Stimulated activated CD8-positive, alpha-beta memory T cell treated with anti-CD3 and anti-CD28 coated beads, Interleukin-15, amount 100 ng/mL, for 4 hours (primary cell): ENCODE measurements around the gene SLC24A3.
A peak's percentile ranks its signal among the peaks of the same experiment; 100 is the strongest.

Experiments
- DNase-seq, 2 donors: peaks; one replicate each; pipeline ENCODE4 v3.0.0-alpha.2; 2020; ENCODE audit warnings: low read depth in 2 of 2

SLC24A3 gene

DNA sequence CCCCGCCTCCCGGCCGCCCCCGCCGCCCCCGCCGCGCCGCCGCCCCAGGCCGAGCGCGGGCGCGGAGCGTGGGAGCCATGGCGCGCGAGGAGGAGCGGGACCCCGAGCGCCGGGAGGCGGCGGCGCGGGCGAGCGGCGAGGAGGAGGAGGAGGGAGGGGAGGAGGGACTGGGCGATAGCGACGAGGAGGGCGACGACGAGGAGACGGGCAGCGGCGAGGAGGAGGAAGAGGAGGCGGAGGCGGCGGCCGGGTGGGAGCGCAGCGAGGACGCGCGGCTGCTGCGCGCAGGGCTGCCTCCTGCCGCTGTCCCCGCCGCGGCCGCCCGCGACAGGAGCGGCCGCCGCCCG is at the start of gene SLC24A3:
Gene SLC24A3 (plus strand): TSS at position 174 of the 347 bp plus-strand sequence.
- no peak for DNase-seq

DNA sequence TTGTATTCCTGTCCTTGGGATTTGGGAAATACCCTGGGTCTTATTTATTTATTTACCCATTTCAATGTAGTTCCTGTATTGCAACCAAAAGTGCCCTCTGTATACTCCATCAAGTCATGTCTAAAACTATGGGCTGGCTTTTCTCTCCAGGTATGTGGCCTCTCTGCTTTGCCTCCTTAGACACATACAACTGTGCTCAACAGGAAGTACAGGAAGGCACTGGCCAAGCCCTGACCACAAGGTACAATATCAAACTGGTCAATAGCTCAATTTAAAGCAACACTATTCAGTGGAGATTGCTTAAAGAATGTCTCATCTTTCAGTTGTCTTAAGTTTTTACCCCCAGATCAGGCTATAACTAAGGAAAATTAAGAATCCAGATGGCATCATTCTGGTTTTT is 42.3 kb upstream of the SLC24A3 start:
- no peak for DNase-seq

DNA sequence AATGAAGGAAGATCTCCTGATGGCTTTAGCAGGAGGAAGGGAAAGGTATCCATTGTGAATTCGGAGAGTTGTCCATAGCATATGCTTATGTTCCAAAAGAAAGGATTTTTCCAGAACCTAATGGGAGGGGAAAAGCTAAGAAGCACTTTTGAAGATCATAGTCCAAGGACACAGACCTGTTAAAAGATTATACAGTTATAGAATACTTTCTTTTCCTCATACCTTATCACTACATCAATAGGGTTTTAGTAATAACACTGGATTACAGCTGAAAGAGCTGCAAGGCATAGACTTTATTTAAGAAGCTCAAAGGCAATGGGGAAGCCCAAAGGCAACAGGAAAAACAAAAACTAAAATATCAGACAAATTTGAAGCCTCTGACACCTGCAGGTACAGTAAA is 39.8 kb upstream of the SLC24A3 start:
- no peak for DNase-seq

DNA sequence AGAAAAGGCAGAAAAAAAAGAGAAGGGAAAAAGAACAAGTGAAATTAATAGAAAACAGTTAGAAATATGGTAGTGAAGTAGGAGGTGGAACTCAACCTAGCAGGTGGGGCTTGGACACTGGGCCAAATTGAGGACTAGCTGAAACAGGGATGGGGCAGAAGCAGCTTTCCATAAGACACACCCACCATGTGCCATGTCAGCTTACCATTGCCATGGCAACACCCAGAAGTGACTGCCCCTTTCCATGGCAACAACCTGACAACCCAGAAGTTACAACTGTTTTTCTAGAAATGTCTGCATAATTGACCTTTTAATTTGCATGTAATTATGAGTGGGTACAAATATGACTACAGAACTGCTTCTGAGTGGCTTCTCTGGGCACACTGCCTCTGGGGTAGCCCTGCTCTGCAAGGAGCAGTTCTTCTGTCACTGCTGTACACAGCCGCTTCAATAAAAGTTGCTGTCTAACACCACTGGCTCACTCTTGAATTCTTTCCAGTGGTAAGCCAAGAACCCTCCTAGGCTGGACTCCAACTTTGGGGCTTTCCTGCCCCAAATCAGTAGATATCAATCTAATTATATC is 35.9 kb upstream of the SLC24A3 start:
- no peak for DNase-seq

DNA sequence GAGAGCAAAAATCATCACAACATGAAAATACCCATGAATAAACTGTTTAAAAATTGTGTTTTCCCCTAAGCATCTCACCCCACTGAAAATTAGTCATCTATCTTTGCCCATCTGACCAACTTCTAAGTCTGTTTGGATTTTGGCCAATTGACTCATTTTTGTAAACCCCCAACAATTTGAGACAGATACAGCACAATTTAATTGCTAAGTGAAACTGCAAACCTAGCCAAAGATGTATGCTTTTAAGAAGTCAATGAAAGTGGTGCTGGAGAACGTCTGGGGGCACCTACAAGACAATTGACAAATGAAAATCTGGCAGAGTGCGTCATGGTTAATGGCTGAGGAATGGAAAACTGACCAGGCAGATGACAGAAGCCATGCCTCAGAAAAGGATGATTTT is 30.9 kb upstream of the SLC24A3 start:
- DNase-seq, result no peak

DNA sequence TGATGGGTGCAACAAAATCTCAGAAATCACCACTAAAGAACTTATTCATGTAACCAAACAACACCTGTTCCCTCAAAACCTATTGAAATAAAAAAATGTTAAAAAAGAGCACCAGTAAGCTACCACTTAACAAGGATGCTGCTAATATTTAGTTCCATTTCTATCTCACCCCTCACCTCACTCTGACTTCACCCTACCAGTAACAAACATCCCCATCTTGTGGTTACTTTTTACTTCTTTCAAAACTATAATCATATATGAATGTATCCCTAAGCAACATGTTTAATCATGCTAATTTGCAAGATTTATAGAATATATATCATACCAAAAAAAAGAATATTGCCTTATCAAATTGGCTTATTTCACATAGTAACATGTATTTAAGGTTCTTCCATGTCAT is 27.4 kb upstream of the SLC24A3 start:
- no peak for DNase-seq

DNA sequence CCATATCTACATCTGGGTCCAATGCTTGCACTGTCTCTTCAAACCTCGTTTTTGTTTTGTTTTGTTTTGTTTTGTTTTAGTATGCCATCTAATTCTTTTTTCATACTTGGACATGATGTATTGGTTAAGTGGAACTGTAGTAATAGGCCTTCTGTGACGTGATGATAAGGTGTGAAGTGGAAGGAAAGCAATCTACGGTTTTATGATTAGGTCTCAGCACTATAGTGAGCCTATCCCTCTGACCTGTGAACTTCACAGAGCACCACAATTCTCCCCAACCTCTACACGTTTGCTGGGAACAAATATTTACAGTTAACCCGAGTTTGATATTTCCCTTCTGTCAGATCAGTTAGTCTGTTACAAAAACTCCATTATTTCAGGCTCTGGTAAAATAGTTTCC is 19.1 kb upstream of the SLC24A3 start:
- no peak for DNase-seq

DNA sequence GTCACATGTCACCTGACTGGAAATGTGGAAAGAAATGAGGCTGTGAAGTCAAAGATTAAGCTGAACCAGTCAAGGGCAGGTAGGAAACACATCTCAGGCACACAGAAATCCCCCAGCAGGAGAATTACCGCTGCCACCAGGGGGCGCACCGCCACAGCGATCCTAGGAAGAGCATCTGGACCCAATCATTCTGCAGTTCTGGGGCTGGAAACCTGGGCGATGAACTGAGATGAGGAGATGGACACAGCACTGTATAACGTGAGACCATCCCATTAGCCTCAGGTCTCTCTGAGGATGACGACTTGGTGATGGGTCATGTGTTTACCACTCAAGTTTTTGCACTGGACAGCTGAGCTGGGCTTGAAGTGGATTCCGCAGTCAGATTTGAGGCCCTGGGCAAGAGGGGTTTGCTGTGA is 6.5 kb upstream of the SLC24A3 start:
- DNase-seq, result peak in 1 of 2 donors; percentile 3

DNA sequence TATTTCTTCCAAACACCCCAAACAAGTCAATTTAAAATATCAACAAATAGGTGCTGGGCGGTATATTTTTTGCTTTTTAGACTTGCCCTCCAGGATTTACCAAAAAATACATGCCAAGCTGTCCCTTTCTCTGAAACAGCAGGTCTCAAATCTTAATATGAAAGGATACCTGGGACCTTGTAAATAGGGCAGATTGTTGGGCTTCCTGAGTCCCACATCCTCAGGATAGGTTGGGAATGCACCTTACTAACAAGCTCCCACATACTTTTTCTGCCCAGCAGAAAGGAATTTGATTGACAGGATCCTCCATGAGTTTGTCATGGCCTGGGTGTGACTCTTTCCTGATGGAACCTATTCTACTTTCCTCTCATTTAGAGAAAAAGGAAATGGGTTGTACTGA is 4.9 kb upstream of the SLC24A3 start:
- DNase-seq, result no peak

DNA sequence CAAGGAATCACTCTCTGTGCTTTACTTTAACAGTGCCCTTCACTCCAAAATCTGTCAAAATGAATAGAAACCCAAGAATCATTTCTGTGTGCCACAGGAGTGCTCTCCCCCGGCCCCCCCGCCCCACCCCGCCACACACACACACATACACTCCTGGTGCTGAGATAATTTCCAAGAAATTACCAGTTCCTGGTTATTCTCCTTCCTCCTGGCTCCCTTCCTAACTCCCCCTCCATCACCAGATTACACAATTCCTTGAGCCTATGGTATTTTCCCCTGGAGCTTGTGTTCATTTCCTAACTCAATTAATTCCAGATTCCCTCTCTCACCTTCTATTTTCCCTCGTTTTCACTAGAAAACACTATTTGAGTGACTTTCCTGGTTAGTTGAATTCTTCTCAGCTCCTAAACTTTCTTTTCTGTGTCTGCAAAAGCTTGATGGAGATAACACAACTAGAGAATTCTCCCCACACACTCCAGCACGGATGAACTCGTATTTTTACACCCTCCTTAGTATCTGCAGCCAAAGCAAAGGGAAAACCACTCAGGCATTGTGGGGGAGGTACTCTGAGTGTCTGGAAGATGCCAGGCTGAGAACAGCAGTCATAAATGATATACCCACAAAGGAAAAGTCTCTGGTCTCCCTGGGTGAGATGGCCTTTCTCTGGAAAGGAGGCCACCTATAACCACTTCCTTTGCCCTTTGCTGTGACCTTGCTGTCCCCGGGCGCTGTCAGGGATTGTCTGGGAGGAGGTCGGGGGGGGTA is 1.9 kb upstream of the SLC24A3 start:
- DNase-seq, result no peak

DNA sequence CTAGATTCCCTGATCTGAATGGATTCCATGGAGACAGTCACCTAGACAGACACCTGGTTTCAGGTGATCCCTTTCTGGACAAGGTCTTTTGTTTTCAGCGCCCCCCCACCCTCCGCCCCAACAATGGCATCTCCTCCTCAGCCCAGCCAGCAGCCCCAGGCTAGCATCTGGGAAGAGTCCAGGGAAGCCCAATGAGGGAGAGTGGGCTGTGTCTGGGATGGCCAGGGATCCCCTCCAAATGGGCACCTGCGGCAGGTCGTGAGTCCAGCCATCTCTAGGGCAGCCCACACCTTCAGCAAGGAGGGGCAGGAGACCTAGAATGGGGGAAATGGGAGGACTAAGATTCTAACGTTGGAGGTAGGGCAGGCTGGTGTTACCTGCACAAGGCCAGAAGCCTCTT is 1.2 kb upstream of the SLC24A3 start:
- DNase-seq, result no peak

DNA sequence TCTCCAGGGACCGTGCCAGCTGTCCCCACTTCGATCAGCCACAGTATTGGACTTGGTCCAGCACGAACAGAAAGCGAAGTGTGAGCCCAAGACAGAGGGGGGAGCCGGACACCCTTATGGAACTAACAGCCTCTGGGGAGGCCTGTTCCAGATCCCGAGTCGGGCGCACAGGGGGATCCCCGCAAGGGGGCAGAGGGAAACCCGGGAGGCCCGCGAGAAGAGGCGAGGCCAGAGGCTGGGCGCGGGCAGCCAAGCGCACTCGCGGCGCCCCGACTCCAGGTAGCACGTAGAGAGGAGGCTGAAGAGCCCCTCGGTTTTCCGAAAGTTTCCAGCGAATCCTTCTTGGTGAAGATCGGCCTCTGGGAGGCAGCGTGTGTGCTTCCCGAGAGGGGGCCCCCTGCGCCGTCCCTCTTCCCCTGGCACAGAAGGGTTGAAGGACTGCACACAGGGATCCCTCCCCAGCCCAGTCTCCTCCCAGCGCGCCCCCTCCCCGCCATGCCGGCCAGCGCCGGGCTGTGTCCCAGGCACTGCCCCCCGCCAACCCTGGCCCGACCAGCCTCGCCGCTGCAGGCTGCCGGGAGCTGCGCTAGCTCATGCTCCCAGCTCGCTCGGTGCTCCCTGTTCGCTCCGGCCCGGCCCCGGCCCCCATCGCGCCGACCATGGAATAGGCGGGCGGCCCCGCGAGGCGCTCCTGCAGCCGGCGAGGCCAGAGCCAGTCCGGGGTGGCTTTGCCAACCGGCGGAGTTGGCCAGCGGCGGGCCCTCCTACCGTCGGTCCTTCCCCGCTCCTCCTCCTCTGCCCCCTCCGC is 577 bp upstream of the SLC24A3 start:
- no peak for DNase-seq

DNA sequence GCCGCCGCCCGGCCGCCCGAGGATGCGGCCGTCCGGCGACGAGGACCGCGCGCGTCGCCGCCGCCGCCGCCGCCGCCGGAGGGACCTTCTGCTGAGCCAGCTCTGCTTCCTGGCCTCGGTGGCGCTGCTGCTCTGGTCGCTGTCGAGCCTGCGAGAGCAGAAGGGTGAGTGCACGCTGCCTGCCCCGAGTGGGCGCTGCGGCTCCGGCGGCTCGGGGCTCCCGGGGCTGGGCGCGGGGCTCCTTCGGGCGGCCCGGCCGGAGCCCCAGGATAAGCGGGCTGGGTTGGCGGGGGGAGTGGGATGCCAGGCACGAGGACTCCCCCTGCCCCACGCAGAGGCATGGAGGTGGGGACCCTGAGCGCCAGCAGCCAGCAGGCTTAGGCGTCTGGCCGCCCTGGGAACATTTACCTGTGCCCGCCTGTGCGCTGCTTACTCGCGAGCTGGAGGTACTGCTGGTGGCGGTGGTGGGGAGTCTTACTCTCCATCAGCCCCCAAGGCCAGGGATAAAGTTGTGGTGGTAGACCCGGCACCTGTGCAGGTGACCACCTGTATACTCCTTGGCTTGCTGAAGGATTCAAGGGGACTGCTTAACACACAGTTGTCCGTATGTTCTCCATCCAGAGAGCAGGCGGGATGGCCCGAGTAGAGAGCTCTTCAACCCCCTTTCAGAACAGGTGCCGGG is 520 bp downstream of the SLC24A3 start:
- DNase-seq, result no peak

DNA sequence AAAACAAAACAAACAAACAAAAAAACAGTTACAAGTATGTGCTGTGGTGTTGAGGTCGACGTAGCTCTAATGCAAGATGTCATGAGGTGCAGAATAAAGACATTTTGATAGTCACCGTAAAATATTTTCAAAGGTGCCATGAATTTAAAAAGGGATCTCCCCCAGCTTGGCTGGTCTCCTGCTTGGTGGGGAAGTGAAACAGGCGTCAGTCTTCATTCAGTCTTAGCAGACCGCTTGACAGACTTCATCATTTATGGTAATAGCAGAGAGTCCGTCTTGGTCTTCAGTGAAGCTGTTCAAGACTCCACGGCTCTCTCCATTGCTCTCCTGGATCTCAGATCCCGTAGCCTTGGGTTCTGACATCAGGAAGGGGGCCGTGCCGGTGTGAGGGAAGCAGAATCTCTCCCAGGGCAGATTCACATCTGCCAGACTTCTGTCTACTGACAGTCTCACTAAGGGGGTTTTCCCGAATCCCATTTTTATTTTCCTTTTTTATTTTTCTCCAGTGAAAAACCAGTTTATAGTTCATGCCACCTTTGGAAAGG is 1.6 kb downstream of the SLC24A3 start:
- DNase-seq, result no peak

DNA sequence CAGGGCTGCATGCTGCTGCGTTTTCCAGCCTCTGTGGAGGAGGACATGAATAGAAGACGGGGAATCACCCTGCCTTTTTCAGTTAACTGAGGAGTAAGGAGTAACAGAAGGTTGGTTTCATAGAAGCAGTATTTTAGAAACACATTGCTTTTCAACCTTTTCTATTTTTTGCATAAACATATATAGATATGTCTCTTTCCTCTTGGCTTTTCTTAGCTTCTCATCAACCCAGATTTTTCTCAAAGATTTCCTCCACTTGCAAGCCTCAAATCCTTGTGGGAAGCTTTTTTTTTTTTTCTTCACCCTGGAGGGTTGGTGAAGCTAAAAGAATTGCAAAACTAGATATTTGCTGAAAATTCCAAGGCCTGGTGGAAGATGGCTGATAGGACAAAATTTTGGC is 6.0 kb downstream of the SLC24A3 start:
- DNase-seq, result no peak

DNA sequence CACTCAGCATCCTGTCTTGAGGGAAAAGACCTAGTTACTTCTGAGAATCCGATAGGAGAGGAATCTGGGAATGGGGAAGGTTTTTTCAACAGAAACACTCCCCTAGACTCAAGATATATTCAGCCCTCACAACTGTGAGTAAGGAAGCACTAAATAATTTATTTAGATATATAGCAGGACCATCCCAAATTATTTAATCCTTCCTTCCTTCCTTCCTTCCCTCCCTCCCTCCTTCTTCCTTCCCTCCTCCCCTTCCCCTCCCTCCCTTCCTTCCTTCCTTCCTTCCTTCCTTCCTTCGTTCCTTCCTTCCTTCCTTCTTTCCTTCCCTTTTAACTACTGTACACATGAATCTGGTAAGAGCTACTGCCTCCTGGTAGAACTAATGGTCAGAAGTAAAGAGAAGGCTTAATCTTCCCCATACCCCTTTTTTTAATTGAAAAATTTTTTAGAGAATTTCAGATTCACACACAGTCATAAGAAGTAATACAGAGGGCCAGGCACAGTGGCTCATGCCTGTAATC is 10.1 kb downstream of the SLC24A3 start:
- no peak for DNase-seq

DNA sequence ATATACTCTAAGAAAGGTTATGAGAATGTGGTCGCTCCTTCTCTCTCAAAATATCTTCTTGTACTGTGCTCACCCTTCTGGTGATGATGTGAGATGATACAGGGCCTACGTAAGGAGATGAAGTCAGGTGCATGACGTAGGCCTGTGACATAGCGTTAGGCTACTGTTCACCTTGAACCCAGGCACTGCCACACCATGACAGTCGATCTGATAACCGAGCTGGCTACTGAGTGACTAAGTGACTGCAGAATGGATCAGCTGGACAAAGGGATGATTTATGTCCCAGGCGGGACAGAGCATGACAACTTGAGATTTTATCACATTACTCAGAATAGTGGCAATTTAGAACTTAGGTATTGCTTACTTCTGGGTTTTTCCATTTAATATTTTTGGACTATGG is 11.2 kb downstream of the SLC24A3 start:
- no peak for DNase-seq

DNA sequence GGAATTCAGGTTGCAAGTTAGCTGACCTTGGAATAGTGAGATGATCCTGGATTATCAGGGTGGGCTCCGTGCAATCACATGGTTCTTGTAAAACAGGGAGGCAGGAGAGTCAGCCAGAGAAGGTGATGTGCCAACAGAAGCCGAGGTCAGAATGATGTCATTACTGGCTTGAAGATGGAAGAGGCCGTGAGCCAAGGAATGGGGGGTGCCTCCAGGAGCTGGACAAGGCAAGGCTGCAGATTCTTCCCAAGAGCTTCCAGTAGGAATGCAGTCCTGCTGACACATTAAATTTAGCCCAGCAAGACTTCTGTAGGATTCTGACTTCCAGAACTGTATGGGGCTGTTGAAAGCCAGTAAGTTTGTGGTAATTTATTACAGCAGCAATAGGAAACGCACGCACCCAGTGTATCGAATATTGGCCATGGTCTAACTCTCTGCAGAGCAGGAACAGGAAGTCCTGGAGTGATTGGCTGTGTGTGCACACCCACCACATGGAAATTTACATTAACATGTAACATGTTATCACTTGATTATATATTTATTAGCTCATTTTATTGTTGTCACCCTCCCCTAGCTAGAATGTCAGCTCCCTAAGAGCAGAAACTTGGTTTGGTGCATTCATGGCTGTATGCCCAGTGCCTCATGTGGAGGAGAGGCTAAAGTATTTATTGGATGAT is 19.1 kb downstream of the SLC24A3 start:
- DNase-seq, result no peak

DNA sequence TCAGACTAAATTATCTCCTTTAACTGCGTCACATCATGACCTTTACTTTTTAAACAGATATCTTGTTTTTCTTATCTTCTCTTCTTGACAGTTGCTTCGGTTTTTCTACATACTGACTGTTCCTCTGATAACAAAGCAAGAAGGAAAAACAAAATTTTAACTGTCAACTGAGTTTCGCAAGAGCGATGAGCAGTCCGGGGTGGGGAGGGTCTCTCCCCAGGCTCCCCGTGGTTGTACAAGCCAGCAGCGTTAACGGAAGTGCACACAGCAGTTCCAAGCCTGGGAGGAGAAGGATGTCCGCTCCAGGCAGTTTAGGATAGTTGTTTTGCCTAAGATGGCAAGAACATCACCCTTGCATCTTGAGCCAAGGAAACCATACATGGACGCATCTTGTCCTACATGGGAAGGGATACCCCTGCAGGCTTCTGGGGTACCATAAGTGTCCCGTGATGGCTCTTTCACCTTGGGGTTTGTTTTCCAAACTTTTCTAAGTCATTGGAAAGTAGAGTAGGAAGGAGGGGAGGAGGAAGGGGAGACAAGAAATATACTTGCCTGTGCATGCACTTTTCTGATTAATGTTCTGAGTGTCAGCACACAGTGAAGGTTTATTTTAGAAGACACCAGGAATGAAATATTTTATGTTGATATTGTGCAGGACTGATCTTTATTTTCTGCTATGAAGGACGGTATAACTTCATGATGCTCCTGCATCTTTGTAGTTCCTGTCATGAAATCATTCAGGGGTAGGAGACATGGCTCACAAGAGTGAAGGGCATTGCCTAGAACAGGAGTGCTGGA is 20.8 kb downstream of the SLC24A3 start:
- DNase-seq, result no peak

DNA sequence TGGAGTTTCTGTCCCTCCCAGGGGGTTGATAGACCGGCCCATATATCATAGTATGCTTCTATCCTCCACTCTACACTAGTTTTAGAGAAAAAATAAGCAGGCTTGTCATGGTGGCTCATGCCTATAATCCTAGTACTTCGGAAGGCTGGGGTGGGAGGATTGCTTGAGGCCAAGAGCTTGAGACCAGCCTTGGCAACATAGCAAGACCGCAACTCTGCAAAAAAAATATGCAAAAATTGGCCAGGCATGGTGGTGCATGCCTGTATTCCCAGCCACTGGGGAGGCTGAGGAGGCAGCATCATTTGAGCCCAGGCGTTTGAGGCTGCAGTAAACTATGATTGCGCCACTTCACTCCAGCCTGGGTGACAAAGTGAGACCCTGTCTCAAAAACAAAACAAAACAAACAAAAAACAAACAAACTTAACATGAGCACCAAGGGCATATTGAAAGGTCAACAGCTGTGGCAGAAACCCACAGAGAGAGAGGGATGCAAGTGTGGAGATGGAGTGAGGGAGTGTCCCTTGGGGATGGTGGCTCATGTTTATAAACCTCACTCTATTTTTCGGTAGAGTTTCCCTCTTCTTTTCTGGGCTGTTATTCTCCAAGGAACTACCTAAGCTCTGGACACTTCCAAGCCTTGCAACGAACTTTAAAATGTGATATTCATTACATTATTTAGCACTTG is 24.1 kb downstream of the SLC24A3 start:
- DNase-seq, result no peak
